Panc1 (cell line): ENCODE data around the gene DROSHA. TPM values are rescaled to one million over a fixed set of nuclear protein-coding genes. Genes with fewer than 3 reads are reported as not detected.

Experiments
- ATAC-seq: fragments of 200-7000 bp; cut with Tn5 transposase; 2 replicates; pipeline ENCODE4 v1.9.1; 2020; ENCODE audit warnings: mild to moderate bottlenecking, moderate library complexity
- BruUV-seq: library from RNA; stranded (reverse); fragments of 400-500 nt; replicated peaks from 2 replicates; lab custom pipeline; 2021; lab: Mats Ljungman, UMichigan
- CTCF ChIA-PET: fragments of 300-600 bp; sonication (Branson Sonifier 250); formaldehyde crosslinking; loops from one replicate; lab custom pipeline; 2022; ENCODE audit warnings: antibody characterized with exemption; lab: Charles Lee
- POLR2A ChIA-PET: fragments of 300-600 bp; sonication (Branson Sonifier 250); formaldehyde crosslinking; loops from one replicate; lab custom pipeline; 2022; ENCODE audit warnings: antibody characterized with exemption; lab: Charles Lee
- DNase-seq: peaks from one replicate; pipeline ENCODE4 v3.0.0-alpha.2; 2010; ENCODE audit warnings: low read depth, low spot score
- H3K27ac ChIP-seq: 2 replicates; pipeline ENCODE4 v1.5.1; 2011; ENCODE audit warnings: mild to moderate bottlenecking, low read length, inconsistent platforms
- H3K27me3 ChIP-seq: fragments of 200-500 bp; sonication (Bioruptor generic); 2 replicates; pipeline ENCODE4 v1.6.0; 2014; ENCODE audit warnings: low read length, inconsistent platforms; ENCODE audit not compliant: control insufficient read depth, insufficient read depth
- H3K36me3 ChIP-seq: fragments of 200-500 bp; sonication (Bioruptor generic); 2 replicates; pipeline ENCODE4 v1.5.1; 2014; ENCODE audit warnings: inconsistent platforms, mild to moderate bottlenecking, low read length, moderate library complexity; ENCODE audit not compliant: control insufficient read depth, insufficient read depth
- H3K4me1 ChIP-seq: 2 replicates; pipeline ENCODE4 v1.5.1; 2011; ENCODE audit warnings: inconsistent platforms, mild to moderate bottlenecking, low read length, moderate library complexity; ENCODE audit not compliant: control insufficient read depth, insufficient read depth
- H3K4me3 ChIP-seq, 2 experiments: 2 replicates each; pipeline ENCODE4 v1.5.1; 2011 to 2012; ENCODE audit warnings: low read depth in 2 of 2, low read length in 2 of 2, mild to moderate bottlenecking in 2 of 2, inconsistent platforms in 1 of 2, moderate library complexity in 1 of 2
- H3K9me3 ChIP-seq: fragments of 200-500 bp; sonication (Bioruptor generic); 2 replicates; pipeline ENCODE4 v1.5.1; 2014; ENCODE audit warnings: low read depth, mild to moderate bottlenecking, inconsistent platforms, low read length, moderate library complexity; ENCODE audit not compliant: control insufficient read depth, insufficient read depth
- POLR2AphosphoS5 ChIP-seq: IDR thresholded peaks from 2 replicates; pipeline ENCODE4 v1.6.1; 2012; ENCODE audit warnings: mild to moderate bottlenecking, low read depth, low read length, moderate library complexity
- SIN3A ChIP-seq: IDR thresholded peaks from 2 replicates; pipeline ENCODE4 v1.6.1; 2012; ENCODE audit warnings: low read depth, mild to moderate bottlenecking, low read length, moderate library complexity, borderline replicate concordance; ENCODE audit not compliant: insufficient read depth
- TCF7L2 ChIP-seq: IDR thresholded peaks from 2 replicates; pipeline ENCODE4 v1.6.1; 2011; ENCODE audit warnings: mild to moderate bottlenecking, low read depth, low read length, inconsistent platforms
- in situ Hi-C: cut with HindIII; loops from 2 replicates; pipeline ENCODE4 v1.10.0; 2016; ENCODE audit warnings: low sequenced_read_pairs, low pct_unique_long_range_greater_than_20kb
- intact Hi-C: fragments of 100-400 bp; cut with micrococcal nuclease; formaldehyde crosslinking; loops from one replicate; pipeline ENCODE4 v1.10.0; 2022; ENCODE audit not compliant: unreplicated experiment
- total RNA-seq: library from RNA; stranded (reverse); gene quantifications from one replicate; pipeline ENCODE4 v1.2.1, GENCODE V29; 2021; ENCODE audit not compliant: unreplicated experiment
- TF ChIP-seq, protein P1 (sequence below): fragments of 450-650 bp; IDR thresholded peaks from 2 replicates; pipeline ENCODE4 v1.5.1; 2017; ENCODE audit warnings: mild to moderate bottlenecking
- TF ChIP-seq, protein P2 (sequence below), 2 experiments: IDR thresholded peaks; 2 replicates each; pipeline ENCODE4 v1.6.1; 2011 to 2012; ENCODE audit warnings: low read depth in 2 of 2, control low read depth in 1 of 2, low read length in 1 of 2, mild to moderate bottlenecking in 1 of 2, moderate library complexity in 1 of 2; ENCODE audit not compliant: insufficient read depth in 1 of 2

Gene DROSHA
- total RNA-seq, 1 experiment from 2014 or later, result 98.1 TPM

DNA sequence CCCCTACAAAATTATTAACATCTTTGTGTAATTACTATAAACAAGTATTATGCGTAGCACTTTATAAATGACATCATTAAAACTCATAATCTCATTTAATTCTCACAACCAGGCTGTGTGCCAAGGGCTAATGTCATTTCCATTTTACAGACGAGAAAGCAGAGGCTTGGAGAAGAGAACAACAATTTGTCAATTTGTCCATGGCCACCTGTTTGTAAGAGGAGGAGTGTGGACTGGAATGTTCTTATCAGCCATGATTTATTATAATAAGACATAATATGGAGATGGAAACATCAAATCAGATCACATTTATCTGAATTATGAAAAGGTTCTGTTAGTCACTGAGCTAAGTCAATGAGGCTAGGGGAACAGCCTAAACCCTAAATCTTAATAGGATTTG, 97.0 kb downstream of the DROSHA start:
- H3K4me1 ChIP-seq, result no peaks in the 10 kb centered on the region
- no peaks in the 10 kb centered on the region for H3K27me3 ChIP-seq
- H3K36me3 ChIP-seq, result peaks cover 19% of the 10 kb centered on the region
- intact Hi-C loops (no loop called here), in situ Hi-C loops (no loop called here)
- no peak overlapping the region for H3K4me3 ChIP-seq
- ATAC-seq, result no peak
- H3K27ac ChIP-seq, result no peak overlapping the region
- no peak for DNase-seq
- H3K9me3 ChIP-seq, result no peaks in the 10 kb centered on the region
- TF ChIP-seq, protein P1, sequence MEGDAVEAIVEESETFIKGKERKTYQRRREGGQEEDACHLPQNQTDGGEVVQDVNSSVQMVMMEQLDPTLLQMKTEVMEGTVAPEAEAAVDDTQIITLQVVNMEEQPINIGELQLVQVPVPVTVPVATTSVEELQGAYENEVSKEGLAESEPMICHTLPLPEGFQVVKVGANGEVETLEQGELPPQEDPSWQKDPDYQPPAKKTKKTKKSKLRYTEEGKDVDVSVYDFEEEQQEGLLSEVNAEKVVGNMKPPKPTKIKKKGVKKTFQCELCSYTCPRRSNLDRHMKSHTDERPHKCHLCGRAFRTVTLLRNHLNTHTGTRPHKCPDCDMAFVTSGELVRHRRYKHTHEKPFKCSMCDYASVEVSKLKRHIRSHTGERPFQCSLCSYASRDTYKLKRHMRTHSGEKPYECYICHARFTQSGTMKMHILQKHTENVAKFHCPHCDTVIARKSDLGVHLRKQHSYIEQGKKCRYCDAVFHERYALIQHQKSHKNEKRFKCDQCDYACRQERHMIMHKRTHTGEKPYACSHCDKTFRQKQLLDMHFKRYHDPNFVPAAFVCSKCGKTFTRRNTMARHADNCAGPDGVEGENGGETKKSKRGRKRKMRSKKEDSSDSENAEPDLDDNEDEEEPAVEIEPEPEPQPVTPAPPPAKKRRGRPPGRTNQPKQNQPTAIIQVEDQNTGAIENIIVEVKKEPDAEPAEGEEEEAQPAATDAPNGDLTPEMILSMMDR, result no peak
- TF ChIP-seq TCF7L2, result no peak
- no peak for TF ChIP-seq SIN3A
- no peak for TF ChIP-seq POLR2AphosphoS5
- TF ChIP-seq, protein P2, sequence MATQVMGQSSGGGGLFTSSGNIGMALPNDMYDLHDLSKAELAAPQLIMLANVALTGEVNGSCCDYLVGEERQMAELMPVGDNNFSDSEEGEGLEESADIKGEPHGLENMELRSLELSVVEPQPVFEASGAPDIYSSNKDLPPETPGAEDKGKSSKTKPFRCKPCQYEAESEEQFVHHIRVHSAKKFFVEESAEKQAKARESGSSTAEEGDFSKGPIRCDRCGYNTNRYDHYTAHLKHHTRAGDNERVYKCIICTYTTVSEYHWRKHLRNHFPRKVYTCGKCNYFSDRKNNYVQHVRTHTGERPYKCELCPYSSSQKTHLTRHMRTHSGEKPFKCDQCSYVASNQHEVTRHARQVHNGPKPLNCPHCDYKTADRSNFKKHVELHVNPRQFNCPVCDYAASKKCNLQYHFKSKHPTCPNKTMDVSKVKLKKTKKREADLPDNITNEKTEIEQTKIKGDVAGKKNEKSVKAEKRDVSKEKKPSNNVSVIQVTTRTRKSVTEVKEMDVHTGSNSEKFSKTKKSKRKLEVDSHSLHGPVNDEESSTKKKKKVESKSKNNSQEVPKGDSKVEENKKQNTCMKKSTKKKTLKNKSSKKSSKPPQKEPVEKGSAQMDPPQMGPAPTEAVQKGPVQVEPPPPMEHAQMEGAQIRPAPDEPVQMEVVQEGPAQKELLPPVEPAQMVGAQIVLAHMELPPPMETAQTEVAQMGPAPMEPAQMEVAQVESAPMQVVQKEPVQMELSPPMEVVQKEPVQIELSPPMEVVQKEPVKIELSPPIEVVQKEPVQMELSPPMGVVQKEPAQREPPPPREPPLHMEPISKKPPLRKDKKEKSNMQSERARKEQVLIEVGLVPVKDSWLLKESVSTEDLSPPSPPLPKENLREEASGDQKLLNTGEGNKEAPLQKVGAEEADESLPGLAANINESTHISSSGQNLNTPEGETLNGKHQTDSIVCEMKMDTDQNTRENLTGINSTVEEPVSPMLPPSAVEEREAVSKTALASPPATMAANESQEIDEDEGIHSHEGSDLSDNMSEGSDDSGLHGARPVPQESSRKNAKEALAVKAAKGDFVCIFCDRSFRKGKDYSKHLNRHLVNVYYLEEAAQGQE (IDR thresholded peaks at IDR 0.05; ENCODE audit: insufficient read depth in 1 of 2, low read depth in 2 of 2, low read length in 1 of 2), result no peak
- CTCF ChIA-PET, result no interaction called here
- POLR2A ChIA-PET, result no interaction called here
- BruUV-seq, result no TSS peak

DNA sequence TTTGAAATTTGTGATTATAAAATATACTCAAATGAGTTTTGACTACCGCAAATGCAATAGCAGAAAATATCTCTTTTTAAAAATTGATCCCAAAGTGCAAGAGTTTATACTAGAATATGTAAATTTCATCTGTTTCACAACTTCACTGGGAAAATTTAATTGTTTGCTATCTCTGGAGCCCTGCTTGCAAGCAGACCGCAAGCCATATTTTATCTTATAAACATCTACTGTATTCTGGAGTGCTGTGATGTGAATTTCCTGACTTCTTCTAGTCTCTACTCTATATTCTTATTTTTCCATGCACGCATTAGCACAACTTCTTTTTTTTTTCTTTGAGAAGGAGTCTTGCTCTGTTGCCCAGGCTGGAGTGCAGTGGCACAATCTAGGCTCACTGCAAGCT, 98.7 kb downstream of the DROSHA start:
- H3K4me1 ChIP-seq, result no peaks in the 10 kb centered on the region
- TF ChIP-seq POLR2AphosphoS5 (no peak), SIN3A (no peak)
- TF ChIP-seq, protein P2 (IDR thresholded peaks at IDR 0.05; ENCODE audit: insufficient read depth in 1 of 2, low read depth in 2 of 2, low read length in 1 of 2), result no peak
- no TSS peak for BruUV-seq
- no peak overlapping the region for H3K4me3 ChIP-seq
- DNase-seq, result no peak
- ChIA-PET CTCF (no interaction called here), POLR2A (no interaction called here)
- no peak for ATAC-seq
- in situ Hi-C loops, result no loop called here
- H3K27me3 ChIP-seq, result no peaks in the 10 kb centered on the region
- peaks cover 25% of the 10 kb centered on the region for H3K36me3 ChIP-seq
- intact Hi-C loops, result no loop called here
- no peaks in the 10 kb centered on the region for H3K9me3 ChIP-seq
- no peak overlapping the region for H3K27ac ChIP-seq
